ENCODE measurements around the gene ARID1B. TPM values are rescaled to one million over a fixed set of nuclear protein-coding genes. Genes with fewer than 3 reads are reported as not detected.

ARID1B gene
- total RNA-seq, 1 donor from 2014 or later, result 87.4 TPM

GRCh38 chr6:157172830-157173536 is 395.8 kb downstream of the ARID1B start:
- DNase-seq (ENCODE audit: low spot score), result no peak

GRCh38 chr6:157173776-157174175 is 396.6 kb downstream of the ARID1B start:
- DNase-seq (ENCODE audit: low spot score), result no peak

- no peak for DNase-seq (ENCODE audit: low spot score)
Measured at GRCh38 chr6:157174731-157175130, 397.6 kb downstream of the ARID1B start.

GRCh38 chr6:157177731-157178336 is 400.7 kb downstream of the ARID1B start:
- no peak for DNase-seq (ENCODE audit: low spot score)

- no peak for DNase-seq (ENCODE audit: low spot score)
Measured at GRCh38 chr6:157181649-157182048, 404.5 kb downstream of the ARID1B start.

GRCh38 chr6:157182503-157183264 is 405.5 kb downstream of the ARID1B start:
- no peak for DNase-seq (ENCODE audit: low spot score)

GRCh38 chr6:157184202-157185015 is 407.2 kb downstream of the ARID1B start:
- DNase-seq (ENCODE audit: low spot score), result no peak

GRCh38 chr6:157185171-157185570 is 408.0 kb downstream of the ARID1B start:
- no peak for DNase-seq (ENCODE audit: low spot score)

- no peak for DNase-seq (ENCODE audit: low spot score)
Measured at GRCh38 chr6:157185986-157186385, 408.8 kb downstream of the ARID1B start.

GRCh38 chr6:157186785-157187181 is 409.6 kb downstream of the ARID1B start:
- DNase-seq (ENCODE audit: low spot score), result no peak

- no peak for DNase-seq (ENCODE audit: low spot score)
Measured at GRCh38 chr6:157187182-157188083, 410.3 kb downstream of the ARID1B start.

- DNase-seq (ENCODE audit: low spot score), result no peak
Measured at GRCh38 chr6:157188213-157188612, 411.0 kb downstream of the ARID1B start.

- no peak for DNase-seq (ENCODE audit: low spot score)
Measured at GRCh38 chr6:157193443-157193996, 416.3 kb downstream of the ARID1B start.

- DNase-seq (ENCODE audit: low spot score), result no peak
Measured at GRCh38 chr6:157194110-157194509, 416.9 kb downstream of the ARID1B start.

- no peak for DNase-seq (ENCODE audit: low spot score)
Measured at GRCh38 chr6:157194643-157195042, 417.5 kb downstream of the ARID1B start.

GRCh38 chr6:157196391-157196790 is 419.2 kb downstream of the ARID1B start:
- DNase-seq (ENCODE audit: low spot score), result no peak

- DNase-seq (ENCODE audit: low spot score), result no peak
Measured at GRCh38 chr6:157198425-157199279, 421.5 kb downstream of the ARID1B start.

- no peak for DNase-seq (ENCODE audit: low spot score)
Measured at GRCh38 chr6:157200117-157200516, 422.9 kb downstream of the ARID1B start.

- DNase-seq (ENCODE audit: low spot score), result no peak
Measured at GRCh38 chr6:157200611-157201010, 423.4 kb downstream of the ARID1B start.

Data from mesenteric fat pad (tissue), 1 donor.